Thymus (tissue), 11 donors: Measurements from ENCODE around the gene MAGEB3. TPM values are rescaled to one million over a fixed set of nuclear protein-coding genes. Genes with fewer than 3 reads are reported as not detected.

Source experiments
- DNase-seq, 9 donors: peaks; one replicate each; pipeline ENCODE4 v3.0.0-alpha.2; 2013; ENCODE audit warnings: low spot score in 9 of 9, low read depth in 6 of 9, missing footprints in 1 of 9
- H3K27ac ChIP-seq, 2 donors: one replicate each; pipeline ENCODE4 v1.5.1; 2013; ENCODE audit warnings: control low read depth in 1 of 2, low read depth in 1 of 2, low read length in 1 of 2, mild to moderate bottlenecking in 1 of 2, moderate library complexity in 1 of 2
- H3K27me3 ChIP-seq, 2 donors: one replicate each; pipeline ENCODE4 v1.5.1; 2013; ENCODE audit warnings: low read length in 1 of 2; ENCODE audit not compliant: control insufficient read depth in 2 of 2, insufficient read depth in 1 of 2
- H3K36me3 ChIP-seq, 2 donors: one replicate each; pipeline ENCODE4 v1.5.1; 2013; ENCODE audit warnings: low read length in 1 of 2, mild to moderate bottlenecking in 1 of 2, moderate library complexity in 1 of 2; ENCODE audit not compliant: control insufficient read depth in 2 of 2, insufficient read depth in 2 of 2
- H3K4me1 ChIP-seq, 2 donors: one replicate each; pipeline ENCODE4 v1.5.1; 2013; ENCODE audit warnings: low read length in 2 of 2; ENCODE audit not compliant: control insufficient read depth in 2 of 2, insufficient read depth in 2 of 2
- H3K4me3 ChIP-seq, 2 donors: one replicate each; pipeline ENCODE4 v1.5.1; 2013; ENCODE audit warnings: low read length in 2 of 2, control low read depth in 1 of 2, mild to moderate bottlenecking in 1 of 2
- H3K9me3 ChIP-seq, 2 donors: one replicate each; pipeline ENCODE4 v1.5.1; 2013; ENCODE audit warnings: low read length in 1 of 2, mild to moderate bottlenecking in 1 of 2; ENCODE audit not compliant: control insufficient read depth in 2 of 2, insufficient read depth in 1 of 2
- WGBS: extraction: QIAGEN DNeasy Blood & Tissue Kit; methylation state at CpG from one replicate; pipeline ENCODE4 v1.1.7; 2013; 5-methylcytosine and 5-hydroxymethylcytosine counted together
- polyA plus RNA-seq: library from polyadenylated mRNA; stranded (reverse); fragments of 200-250 nt; gene quantifications from one replicate; pipeline ENCODE4 v1.2.3, GENCODE V29; 2013
- total RNA-seq: library from RNA; stranded (reverse); fragments of 120-200 nt; gene quantifications from one replicate; pipeline ENCODE4 v1.2.4, GENCODE V29; 2013
- donor health status: healthy.

MAGEB3 gene
- total and polyA plus RNA-seq, 2 donors: 0.02 TPM; not detected in 1

DNA sequence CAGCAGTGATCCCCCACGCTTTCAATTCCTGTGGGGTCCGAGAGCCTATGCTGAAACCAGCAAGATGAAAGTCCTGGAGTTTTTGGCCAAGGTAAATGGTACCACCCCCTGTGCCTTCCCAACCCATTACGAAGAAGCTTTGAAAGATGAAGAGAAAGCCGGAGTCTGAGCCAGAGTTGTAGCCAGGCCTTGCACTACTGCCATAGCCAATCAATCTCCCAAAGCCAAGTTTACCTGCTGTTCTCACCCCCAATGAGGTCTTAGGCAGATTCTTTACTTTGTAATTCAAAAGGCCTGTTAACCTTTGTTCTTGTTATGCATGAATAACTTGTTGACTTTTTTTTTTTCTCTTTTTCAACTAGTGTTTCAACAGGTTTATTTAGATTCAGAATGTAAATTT is 11.1 kb upstream of the MAGEB3 start:
- Histone ChIP-seq H3K27ac (no peak overlapping the region), H3K9me3 (no peaks in the 10 kb centered on the region), H3K27me3 (no peaks in the 10 kb centered on the region), H3K4me3 (no peak overlapping the region), H3K36me3 (no peaks in the 10 kb centered on the region), H3K4me1 (no peaks in the 10 kb centered on the region)
- no peak for DNase-seq
- WGBS: 94% methylated on average over 4 of the region's 4 CpGs

DNA sequence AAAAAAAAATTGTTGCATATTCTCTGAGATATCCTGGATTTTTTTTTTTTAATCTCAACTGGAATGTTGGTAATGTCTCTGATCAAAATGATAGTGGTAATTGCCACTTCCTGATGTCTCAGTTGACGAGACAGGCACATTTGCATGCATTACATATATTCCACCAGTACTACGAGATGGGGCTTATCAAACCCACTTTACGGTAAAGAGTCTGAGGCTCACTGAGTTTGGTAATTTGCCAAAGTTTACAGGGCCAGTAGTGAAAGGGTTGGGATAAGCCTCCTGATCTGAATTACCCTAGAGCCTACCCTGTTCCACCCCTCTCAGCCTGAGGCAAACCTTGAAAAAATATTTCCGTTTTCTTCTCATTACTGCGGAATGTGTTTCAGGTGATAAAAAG is 9.8 kb upstream of the MAGEB3 start:
- H3K27me3 ChIP-seq: no peaks in the 10 kb centered on the region
- H3K9me3 ChIP-seq: no peaks in the 10 kb centered on the region
- WGBS: 93% methylated on average over 5 of the region's 5 CpGs
- no peak overlapping the region for H3K27ac ChIP-seq
- H3K4me1 ChIP-seq: no peaks in the 10 kb centered on the region
- no peak for DNase-seq
- no peaks in the 10 kb centered on the region for H3K36me3 ChIP-seq
- H3K4me3 ChIP-seq: no peak overlapping the region

DNA sequence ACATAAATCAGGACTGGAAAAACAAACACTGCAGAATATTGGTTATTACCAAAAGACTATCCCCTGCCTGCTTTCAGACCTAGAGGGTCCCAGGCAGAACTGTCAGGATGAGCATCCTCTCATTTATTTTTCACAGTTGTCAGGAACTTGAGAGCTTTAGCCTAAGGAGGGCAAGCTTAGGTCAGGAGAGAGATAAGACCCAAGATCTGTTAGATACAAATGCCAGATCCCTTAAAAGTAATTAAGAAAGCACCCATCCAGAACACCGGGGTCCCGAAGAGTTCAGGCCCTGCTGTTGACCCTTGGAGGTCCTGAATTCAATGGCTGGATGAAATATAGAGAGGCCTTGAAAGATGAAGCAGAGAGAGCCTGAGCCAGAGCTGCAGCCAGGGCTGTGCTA is 5.9 kb upstream of the MAGEB3 start:
- Histone ChIP-seq H3K9me3 (no peaks in the 10 kb centered on the region), H3K27me3 (no peaks in the 10 kb centered on the region), H3K4me1 (no peaks in the 10 kb centered on the region), H3K27ac (no peak overlapping the region), H3K36me3 (no peaks in the 10 kb centered on the region), H3K4me3 (no peak overlapping the region)
- WGBS: 77% methylated on average over 2 of the region's 2 CpGs
- no peak for DNase-seq

DNA sequence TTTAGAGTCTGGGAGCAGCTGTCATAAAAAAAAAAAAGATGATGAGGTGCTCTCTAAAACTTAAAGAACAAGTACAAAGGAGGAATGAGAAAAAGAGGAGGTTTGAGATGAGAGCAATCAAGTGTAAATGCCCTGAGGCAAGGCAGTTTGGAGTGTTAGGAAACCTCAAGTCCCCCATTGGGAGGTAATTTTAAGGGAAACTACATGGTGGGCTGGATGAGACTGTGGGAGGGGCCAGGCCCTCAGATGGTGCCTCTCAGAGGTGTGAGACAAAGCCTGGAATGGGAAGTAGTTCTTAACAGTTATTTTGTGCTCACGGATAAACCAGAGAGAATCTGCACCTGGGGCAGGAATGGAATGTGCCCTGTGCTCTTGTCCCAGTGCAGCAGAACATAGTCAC is 1.9 kb upstream of the MAGEB3 start:
- H3K9me3 ChIP-seq: no peaks in the 10 kb centered on the region
- WGBS: 85% methylated on average over 1 of the region's 1 CpG
- no peak for DNase-seq
- no peak overlapping the region for H3K27ac ChIP-seq
- H3K36me3 ChIP-seq: no peaks in the 10 kb centered on the region
- no peaks in the 10 kb centered on the region for H3K27me3 ChIP-seq
- no peaks in the 10 kb centered on the region for H3K4me1 ChIP-seq
- no peak overlapping the region for H3K4me3 ChIP-seq

DNA sequence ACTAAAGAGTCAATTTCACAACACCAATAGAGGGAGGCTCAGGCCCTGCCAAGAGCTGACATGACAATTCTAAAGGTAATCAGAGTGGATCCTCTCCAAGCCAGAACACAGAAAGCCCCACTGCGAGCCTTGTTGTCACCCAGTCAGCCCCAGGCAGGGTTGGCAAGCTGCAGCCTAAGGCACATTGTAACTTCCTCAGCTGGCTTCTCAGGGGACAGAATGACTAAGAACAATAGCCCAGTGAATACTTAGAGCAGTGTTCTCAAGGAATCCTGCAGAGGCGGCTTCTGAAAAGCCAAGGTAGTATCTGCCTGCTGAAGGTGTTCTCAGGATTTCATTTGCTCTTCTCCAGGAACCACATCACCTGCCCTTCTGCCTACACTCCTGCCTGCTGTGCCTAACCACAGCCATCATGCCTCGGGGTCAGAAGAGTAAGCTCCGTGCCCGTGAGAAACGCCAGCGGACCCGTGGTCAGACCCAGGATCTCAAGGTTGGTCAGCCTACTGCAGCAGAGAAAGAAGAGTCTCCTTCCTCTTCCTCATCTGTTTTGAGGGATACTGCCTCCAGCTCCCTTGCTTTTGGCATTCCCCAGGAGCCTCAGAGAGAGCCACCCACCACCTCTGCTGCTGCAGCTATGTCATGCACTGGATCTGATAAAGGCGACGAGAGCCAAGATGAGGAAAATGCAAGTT is 11.4 kb downstream of the MAGEB3 start, which contains the start of gene MAGEB4:
MAGEB4 (plus strand) TSS at position 277 of the 692 bp plus-strand sequence; CDS start at position 413, 136 bp downstream.
- Histone ChIP-seq H3K27ac (no peak within 1 kb of the TSS), H3K4me3 (no peak within 1 kb of the TSS), H3K4me1 (no peaks in the 10 kb centered on the region), H3K36me3 (no peaks in the 10 kb centered on the region), H3K27me3 (no peaks in the 10 kb centered on the region), H3K9me3 (no peaks in the 10 kb centered on the region)
- 93% methylated on average over 10 of the region's 10 CpGs for WGBS
- no peak for DNase-seq

DNA sequence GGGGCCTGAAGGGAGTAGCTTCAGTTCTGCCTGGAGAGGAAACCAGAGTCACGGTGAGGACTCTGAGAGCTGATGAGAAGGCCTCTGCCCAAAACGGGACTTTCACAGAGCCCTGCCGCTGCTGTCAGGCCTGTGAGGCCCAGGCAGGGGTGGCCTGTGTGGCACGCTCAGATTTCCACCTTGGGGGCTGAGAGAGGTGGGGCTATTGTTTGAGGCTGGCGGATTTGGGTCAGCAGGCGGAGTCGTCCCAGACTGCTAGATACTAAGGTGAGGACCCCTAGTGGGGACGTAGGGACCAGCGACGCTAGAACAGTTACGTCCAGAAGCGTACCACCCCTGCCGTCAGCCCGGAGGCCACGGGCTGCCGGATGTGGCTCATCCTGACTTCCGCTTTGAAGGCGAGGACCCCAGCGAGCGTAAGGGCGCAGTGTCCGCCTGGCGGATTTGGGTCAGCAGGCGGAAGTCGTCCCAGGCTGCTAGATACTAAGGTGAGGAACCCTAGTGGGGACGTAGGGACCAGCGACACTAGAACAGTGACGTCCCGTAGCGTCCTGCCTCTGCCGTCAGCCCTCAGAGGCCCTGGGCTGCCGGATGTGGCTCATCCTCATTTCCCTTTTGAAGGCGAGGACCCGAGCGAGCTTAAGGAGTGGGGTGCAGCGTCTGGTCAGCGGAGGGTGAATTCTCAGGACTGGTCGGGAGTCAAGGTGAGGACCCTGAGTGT is 16.5 kb downstream of the MAGEB3 start, which contains the start of gene MAGEB1:
MAGEB1 (plus strand) TSS at position 378 of the 721 bp plus-strand sequence. CDS start 3,348 bp downstream, outside the sequence.
- Histone ChIP-seq H3K9me3 (no peaks in the 10 kb centered on the region), H3K36me3 (no peaks in the 10 kb centered on the region), H3K27ac (no peak within 1 kb of the TSS), H3K4me3 (no peak within 1 kb of the TSS), H3K27me3 (no peaks in the 10 kb centered on the region), H3K4me1 (no peaks in the 10 kb centered on the region)
- no peak for DNase-seq
- 94% methylated on average over 38 of the region's 38 CpGs for WGBS

DNA sequence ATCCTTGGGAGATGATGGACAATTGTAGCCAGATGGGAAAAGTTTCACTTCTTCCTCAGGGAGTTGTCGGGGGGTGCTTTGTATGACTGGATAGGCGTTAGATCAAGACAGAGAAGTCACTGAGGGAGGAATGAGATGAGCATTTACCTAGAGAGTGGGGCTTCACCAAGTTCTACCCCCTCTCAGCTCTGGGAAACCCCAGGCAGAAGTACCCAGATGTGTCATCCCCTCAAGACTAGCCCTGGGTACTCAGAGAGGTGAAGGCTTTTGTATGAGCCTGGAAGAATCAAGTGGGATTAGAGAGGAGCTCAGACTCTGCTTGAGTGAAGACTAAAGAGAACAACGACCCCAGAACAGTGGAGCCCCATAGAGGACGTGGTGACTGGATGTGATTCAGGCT is 18.4 kb downstream of the MAGEB3 start:
- H3K4me3 ChIP-seq: no peak overlapping the region
- WGBS: 92% methylated on average over 4 of the region's 4 CpGs
- no peaks in the 10 kb centered on the region for H3K36me3 ChIP-seq
- H3K4me1 ChIP-seq: no peaks in the 10 kb centered on the region
- H3K27me3 ChIP-seq: no peaks in the 10 kb centered on the region
- no peak overlapping the region for H3K27ac ChIP-seq
- no peaks in the 10 kb centered on the region for H3K9me3 ChIP-seq
- DNase-seq: no peak

DNA sequence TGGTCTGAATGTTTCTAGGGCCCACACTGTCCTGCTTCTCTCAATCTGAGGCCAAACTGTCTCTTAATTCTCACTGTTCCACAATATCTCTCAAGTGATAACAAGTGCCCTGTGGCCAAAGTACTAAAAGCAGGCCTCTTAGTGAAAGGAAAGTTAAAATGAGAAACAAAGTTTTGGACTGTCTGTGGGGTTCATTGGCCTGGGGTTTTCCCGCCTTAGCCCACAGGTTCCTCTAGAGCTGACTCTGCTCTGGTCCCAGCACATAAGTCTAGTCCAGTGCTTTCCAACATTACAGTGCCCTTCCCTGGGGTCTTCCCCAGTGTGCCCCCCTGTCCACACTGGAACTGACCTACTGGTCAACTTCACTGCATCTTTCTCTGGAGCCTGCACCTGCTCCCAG is 22.8 kb downstream of the MAGEB3 start:
- no peaks in the 10 kb centered on the region for H3K9me3 ChIP-seq
- H3K27me3 ChIP-seq: no peaks in the 10 kb centered on the region
- whole genome bisulfite sequencing: 100% methylated on average over 1 of the region's 1 CpG
- H3K27ac ChIP-seq: no peak overlapping the region
- no peaks in the 10 kb centered on the region for H3K4me1 ChIP-seq
- H3K36me3 ChIP-seq: no peaks in the 10 kb centered on the region
- no peak overlapping the region for H3K4me3 ChIP-seq
- DNase-seq: no peak

DNA sequence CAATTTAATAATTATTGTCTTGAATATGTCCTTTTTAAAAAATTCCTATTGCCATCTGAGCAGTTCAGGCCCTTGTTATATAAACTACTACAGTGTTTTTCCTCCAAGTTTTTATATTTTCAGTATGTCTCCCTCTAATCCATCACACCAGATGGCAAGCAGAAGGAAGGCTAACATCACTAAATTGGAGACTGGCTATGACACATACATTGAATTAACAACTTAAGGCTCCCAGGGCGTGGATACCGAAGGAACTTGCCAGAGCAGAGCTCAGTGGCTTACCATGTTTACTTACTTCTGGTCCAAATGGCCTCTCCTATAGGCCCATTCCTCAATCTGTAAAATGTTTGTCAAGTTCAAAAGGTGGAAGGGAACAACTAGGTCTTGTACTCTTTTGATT is 29.5 kb downstream of the MAGEB3 start:
- DNase-seq: no peak
- no peaks in the 10 kb centered on the region for H3K27me3 ChIP-seq
- 92% methylated on average over 2 of the region's 2 CpGs for WGBS
- H3K9me3 ChIP-seq: no peaks in the 10 kb centered on the region
- no peaks in the 10 kb centered on the region for H3K4me1 ChIP-seq
- no peaks in the 10 kb centered on the region for H3K36me3 ChIP-seq
- no peak overlapping the region for H3K4me3 ChIP-seq
- no peak overlapping the region for H3K27ac ChIP-seq
